ENCODE measurements around the gene PYM1.
"Not testable (repeated sequence)": the region's sequence is repeated elsewhere in the genome, so short reads cannot be mapped to it uniquely, and the experiment has no call there.

PYM1 gene

DNA sequence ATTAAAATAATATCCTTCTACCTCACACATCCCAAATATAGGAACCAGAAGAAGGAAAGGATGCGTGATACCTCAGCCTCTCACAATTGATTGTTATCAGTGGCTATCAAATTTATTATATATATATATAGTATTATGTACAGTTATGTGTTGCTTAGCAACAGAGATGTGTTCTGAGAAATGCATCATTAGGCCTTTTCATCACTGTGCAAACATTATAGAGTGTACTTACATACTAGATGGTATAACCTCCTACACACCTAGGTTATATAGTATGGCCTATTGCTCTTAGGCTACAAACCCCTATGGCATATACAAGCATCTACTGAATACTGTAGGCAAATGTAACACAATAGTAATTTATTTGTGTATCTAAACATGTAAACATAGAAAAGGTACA, 34.0 kb downstream of the PYM1 start:
- no peak overlapping the region for H3K4me3 ChIP-seq (replicated peaks; ENCODE audit: low read depth, low read length)
- TF ChIP-seq, protein P1, sequence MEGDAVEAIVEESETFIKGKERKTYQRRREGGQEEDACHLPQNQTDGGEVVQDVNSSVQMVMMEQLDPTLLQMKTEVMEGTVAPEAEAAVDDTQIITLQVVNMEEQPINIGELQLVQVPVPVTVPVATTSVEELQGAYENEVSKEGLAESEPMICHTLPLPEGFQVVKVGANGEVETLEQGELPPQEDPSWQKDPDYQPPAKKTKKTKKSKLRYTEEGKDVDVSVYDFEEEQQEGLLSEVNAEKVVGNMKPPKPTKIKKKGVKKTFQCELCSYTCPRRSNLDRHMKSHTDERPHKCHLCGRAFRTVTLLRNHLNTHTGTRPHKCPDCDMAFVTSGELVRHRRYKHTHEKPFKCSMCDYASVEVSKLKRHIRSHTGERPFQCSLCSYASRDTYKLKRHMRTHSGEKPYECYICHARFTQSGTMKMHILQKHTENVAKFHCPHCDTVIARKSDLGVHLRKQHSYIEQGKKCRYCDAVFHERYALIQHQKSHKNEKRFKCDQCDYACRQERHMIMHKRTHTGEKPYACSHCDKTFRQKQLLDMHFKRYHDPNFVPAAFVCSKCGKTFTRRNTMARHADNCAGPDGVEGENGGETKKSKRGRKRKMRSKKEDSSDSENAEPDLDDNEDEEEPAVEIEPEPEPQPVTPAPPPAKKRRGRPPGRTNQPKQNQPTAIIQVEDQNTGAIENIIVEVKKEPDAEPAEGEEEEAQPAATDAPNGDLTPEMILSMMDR (IDR thresholded peaks at IDR 0.05; ENCODE audit: low read depth, low read length, missing control alignments) = no peak
- DNase-seq (ENCODE audit: extremely low read depth, low read depth) = no peak

DNA sequence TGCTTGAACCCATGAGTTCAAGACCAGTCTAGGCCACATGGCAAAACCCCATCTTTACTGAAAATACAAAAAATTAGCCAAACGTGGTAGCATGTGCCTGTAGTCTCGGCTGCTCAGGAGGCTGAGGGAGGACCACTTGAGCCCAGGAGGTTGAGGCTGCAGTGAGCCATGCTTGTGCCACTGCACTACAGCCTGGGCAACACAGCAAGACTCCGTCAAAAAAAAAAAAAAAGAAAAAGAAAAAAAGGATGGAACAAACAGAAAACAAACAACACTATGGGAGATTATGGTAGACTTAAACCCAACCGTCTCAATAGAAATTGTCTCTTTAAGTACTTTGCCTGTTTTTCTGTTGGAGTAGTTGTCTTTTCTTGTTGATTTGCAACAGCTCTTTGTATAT, 36.4 kb downstream of the PYM1 start:
- DNase-seq (ENCODE audit: extremely low read depth, low read depth) = no peak
- TF ChIP-seq, protein P1 (IDR thresholded peaks at IDR 0.05; ENCODE audit: low read depth, low read length, missing control alignments) = no peak
- H3K4me3 ChIP-seq (replicated peaks; ENCODE audit: low read depth, low read length) = no peak overlapping the region

DNA sequence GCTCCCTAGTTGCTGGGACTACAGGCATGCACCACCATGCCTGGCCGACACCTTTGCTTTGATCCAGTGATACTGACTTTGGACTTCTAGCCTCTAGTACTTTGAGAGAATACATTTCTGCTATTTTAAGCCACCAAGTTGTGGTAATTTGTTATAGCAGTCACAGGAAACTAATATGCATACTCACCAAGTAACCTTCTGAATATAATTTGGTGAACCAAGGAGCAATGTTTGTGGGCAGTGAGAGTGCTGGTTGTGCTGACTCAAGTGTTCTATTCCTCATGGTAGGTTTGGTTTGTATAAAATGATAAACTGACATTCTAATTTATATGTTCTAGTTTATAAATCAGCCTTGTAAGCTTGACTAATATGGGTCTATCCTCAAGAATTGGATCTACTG, 42.6 kb downstream of the PYM1 start:
- TF ChIP-seq, protein P1 (IDR thresholded peaks at IDR 0.05; ENCODE audit: low read depth, low read length, missing control alignments) = no peak
- no peak for DNase-seq (ENCODE audit: extremely low read depth, low read depth)
- H3K4me3 ChIP-seq (replicated peaks; ENCODE audit: low read depth, low read length) = no peak overlapping the region

DNA sequence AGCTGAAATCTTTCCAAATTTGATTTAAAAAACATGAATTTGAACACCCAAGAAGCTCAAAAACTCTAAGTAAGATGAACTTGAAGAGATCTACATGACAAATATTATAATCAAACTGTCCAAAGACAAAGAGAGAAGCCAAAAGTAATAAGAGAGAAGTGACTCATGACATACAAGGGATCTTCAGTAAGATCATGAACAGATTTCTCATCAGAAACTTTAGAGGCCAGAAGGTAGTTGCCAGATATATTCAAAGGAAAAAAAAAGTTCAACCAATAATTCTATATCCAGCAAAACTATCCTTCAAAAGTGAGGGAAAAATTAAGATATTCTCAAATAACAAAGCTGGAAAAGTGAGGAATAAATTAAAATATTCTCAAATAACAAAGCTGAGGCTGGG, 49.9 kb downstream of the PYM1 start:
- DNase-seq (ENCODE audit: extremely low read depth, low read depth) = no peak
- TF ChIP-seq, protein P1 (IDR thresholded peaks at IDR 0.05; ENCODE audit: low read depth, low read length, missing control alignments) = no peak
- H3K4me3 ChIP-seq (replicated peaks; ENCODE audit: low read depth, low read length) = no peak overlapping the region

DNA sequence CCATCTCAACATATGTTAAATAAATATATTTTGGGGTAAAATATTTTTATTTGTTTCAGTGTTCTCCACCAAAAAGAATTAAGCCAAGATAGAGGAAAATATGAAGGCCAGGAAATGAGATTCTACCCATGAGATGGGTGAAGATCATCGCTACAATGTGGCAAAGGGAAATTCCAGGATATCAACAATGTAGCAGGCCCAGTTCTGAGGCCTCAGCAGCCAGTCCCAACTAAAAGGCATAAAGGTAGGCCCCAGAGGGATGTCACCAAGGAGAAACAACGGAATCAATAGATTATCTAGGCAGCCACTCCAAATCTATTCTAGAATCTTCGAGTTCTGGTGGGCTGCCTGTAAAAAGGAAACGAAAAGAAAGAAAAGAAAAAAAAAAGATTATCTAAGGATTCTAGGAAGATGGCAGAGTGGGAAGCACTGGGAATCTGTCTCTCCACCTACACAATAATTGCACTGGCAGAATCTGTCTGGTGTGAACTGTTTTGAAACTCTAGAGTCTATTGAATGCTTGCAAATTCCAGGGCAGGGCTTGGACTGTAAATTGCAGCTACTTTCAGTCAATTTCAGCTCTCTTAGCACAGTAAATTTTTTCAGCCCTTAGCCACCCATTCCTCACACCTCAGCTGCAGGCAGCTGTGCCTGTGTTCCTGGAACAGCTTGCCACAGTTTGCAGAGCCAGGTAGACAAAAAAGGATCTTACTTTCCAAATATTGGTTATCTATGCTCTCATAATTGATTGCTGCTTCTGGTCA, 51.8 kb downstream of the PYM1 start:
- no peak overlapping the region for H3K4me3 ChIP-seq (replicated peaks; ENCODE audit: low read depth, low read length)
- TF ChIP-seq, protein P1 (IDR thresholded peaks at IDR 0.05; ENCODE audit: low read depth, low read length, missing control alignments) = no peak
- DNase-seq (ENCODE audit: extremely low read depth, low read depth) = no peak

DNA sequence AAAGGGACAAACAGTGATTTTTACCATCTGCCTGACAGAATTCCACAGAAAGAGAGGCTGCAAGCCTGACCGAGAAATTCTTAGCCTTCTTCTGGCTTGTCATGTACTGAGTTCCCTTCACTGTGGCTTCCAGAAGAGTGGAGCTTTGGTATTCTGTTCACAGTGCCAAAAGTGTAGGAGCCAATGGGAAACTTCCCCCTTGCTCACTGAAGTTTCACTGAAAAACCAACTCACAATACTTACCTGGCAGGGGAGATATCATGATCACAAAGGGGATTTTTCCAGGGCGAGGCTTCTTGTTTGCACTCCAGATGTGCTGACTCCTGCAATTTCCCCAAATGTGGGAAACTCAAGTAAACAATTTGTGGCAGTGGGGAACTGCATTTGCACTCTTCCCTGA, 53.3 kb downstream of the PYM1 start:
- DNase-seq (ENCODE audit: extremely low read depth, low read depth) = no peak
- no peak overlapping the region for H3K4me3 ChIP-seq (replicated peaks; ENCODE audit: low read depth, low read length)
- TF ChIP-seq, protein P1 (IDR thresholded peaks at IDR 0.05; ENCODE audit: low read depth, low read length, missing control alignments) = no peak

DNA sequence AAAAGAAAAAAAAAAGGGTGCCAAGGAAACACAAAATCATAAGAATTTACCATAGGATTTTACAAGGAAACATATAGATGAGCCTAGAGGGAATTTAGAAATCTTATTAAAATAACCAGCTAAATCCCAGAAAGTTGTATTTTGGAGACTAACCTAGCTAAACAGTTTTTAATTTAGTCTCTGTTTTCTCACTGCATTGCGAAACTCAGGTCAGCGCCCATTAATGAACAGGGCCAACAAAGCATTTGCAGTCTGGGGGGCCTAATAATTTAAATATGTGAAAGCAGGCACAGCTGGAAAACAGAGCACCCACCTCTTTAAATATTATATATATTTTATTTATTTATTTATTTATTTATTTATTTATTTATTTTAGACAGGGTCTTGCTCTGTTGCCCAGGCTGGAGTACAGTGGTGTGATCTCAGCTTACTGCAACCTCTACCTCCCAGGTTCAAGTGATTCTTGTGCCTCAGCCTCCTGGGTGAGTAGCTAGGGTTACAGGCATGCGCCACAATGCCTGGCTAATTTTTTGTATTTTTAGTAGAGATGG, 61.2 kb downstream of the PYM1 start:
- not testable (repeated sequence) for H3K4me3 ChIP-seq (replicated peaks; ENCODE audit: low read depth, low read length); DNase-seq (ENCODE audit: extremely low read depth, low read depth)
